Mesothelial cell of epicardium (in vitro differentiated cells): ENCODE data around the gene ZC3H15. TPM values are rescaled to one million over a fixed set of nuclear protein-coding genes. Genes with fewer than 3 reads are reported as not detected.

ENCODE experiments used
- DNase-seq, 2 experiments: peaks; one replicate each; pipeline ENCODE4 v3.0.0; 2021; ENCODE audit warnings: low spot score in 2 of 2; ENCODE audit not compliant: unreplicated experiment in 2 of 2
- H3K27ac Mint-ChIP-seq: 2 replicates; pipeline ENCODE4 v1.8.0; 2021; ENCODE audit warnings: mixed read lengths
- H3K27me3 Mint-ChIP-seq: 2 replicates; pipeline ENCODE4 v1.8.0; 2021; ENCODE audit warnings: low read depth, mixed read lengths
- H3K36me3 Mint-ChIP-seq: 2 replicates; pipeline ENCODE4 v1.8.0; 2021; ENCODE audit warnings: mixed read lengths
- H3K4me1 Mint-ChIP-seq: 2 replicates; pipeline ENCODE4 v1.8.0; 2021; ENCODE audit warnings: mixed read lengths
- H3K4me3 Mint-ChIP-seq: 2 replicates; pipeline ENCODE4 v1.8.0; 2021; ENCODE audit warnings: mild to moderate bottlenecking, moderate library complexity, mixed read lengths
- H3K9me3 Mint-ChIP-seq: 2 replicates; pipeline ENCODE4 v1.8.0; 2021; ENCODE audit warnings: mixed read lengths
- total RNA-seq: library from RNA; stranded (reverse); gene quantifications from 3 replicates; pipeline ENCODE4 v1.2.1, GENCODE V29; 2021
- TF ChIP-seq, protein P1 (sequence below): fragments of 200-600 bp; sonication (generic); IDR thresholded peaks from one replicate; pipeline ENCODE4 v1.5.0; 2021; ENCODE audit warnings: antibody characterized with exemption; ENCODE audit not compliant: unreplicated experiment

ZC3H15 gene
- total RNA-seq, 1 donor from 2014 or later: 61.3 TPM

DNA sequence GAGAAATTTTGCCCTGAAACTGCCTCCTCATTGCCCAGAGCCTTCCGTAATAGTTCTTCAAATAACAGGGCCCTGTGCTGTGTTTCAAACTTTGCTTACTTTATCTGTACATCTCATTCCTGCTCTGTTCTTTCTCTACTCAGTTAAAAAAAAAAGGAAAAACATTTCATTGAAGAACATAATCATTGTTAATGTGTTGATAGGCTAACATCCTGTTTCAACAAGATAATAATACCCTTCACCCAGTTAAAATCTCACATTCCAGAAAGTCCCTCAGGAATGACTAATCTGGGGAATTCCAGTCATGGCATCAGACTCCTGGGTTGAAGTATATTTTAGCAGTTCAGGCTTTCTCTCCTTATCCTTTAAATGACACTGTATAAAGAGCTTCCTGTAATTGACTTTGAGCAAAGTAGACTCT lies 58.2 kb downstream of the ZC3H15 start:
- TF ChIP-seq, protein P1, sequence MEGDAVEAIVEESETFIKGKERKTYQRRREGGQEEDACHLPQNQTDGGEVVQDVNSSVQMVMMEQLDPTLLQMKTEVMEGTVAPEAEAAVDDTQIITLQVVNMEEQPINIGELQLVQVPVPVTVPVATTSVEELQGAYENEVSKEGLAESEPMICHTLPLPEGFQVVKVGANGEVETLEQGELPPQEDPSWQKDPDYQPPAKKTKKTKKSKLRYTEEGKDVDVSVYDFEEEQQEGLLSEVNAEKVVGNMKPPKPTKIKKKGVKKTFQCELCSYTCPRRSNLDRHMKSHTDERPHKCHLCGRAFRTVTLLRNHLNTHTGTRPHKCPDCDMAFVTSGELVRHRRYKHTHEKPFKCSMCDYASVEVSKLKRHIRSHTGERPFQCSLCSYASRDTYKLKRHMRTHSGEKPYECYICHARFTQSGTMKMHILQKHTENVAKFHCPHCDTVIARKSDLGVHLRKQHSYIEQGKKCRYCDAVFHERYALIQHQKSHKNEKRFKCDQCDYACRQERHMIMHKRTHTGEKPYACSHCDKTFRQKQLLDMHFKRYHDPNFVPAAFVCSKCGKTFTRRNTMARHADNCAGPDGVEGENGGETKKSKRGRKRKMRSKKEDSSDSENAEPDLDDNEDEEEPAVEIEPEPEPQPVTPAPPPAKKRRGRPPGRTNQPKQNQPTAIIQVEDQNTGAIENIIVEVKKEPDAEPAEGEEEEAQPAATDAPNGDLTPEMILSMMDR: no peak

DNA sequence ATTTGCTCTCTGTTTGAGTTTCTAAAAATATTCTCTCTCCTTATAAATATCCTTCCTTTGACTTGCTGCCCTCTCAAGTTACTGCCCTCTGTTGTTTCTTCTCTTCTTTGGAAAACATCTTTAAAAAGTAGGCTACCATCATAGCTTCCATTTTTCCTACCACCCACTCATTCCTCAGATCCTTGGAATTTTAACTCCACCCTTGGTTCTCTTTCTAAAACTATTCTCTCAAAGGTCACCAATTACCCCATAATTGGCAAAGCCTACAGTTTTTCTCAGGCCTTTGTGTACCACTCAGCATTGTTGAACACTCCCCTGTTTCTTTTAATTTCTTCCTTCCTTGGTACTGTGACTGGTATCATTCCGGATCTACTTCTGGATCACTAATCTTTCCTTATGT lies 60.8 kb downstream of the ZC3H15 start:
- Mint-ChIP-seq H3K4me1 (peaks cover 10% of the 10 kb centered on the region), H3K9me3 (no peaks in the 10 kb centered on the region), H3K27me3 (no peaks in the 10 kb centered on the region), H3K36me3 (no peaks in the 10 kb centered on the region), H3K27ac (no peak overlapping the region), H3K4me3 (no peak overlapping the region)
- no peak for DNase-seq
- TF ChIP-seq, protein P1: no peak

More for the DNA sequence above, 58.2 kb downstream of the ZC3H15 start:
- H3K27ac Mint-ChIP-seq: peak overlapping the region; percentile 90
- no peaks in the 10 kb centered on the region for H3K36me3 Mint-ChIP-seq
- H3K4me3 Mint-ChIP-seq: no peak overlapping the region
- no peaks in the 10 kb centered on the region for H3K27me3 Mint-ChIP-seq
- DNase-seq: no peak
- peaks cover 17% of the 10 kb centered on the region for H3K4me1 Mint-ChIP-seq
- no peaks in the 10 kb centered on the region for H3K9me3 Mint-ChIP-seq

DNA sequence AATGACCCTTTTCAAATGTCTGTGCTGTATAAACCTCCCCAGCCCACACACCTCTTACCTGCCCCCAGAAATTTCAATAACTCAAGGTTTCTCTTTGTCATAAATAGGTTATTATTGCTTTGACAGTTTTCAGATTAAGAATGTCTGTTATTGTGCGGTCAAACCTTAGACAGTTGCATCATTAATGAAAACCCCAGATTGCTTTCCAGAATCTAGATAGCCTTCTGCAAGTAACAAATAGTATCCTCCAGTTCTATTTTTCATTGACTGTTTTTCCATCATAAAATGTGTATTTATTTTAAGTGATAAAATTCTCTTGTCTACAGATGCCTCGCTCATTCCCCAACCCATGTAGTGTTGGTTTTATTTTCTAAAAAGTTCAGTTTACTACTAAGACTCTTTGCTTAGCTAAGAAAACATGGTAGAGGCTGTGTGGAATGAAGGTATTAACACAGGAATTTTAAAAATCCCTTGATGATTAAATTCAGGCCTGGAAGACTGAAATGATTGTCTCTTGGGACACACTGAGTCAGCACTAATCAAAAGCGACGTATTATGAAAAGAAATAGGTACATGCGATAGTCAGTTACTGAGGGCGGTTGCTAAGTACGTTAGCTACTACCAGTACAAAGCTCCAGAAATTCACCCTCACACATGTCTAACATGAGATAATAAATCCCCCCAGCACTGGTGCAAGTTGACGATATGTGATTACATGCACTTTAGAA lies 65.4 kb downstream of the ZC3H15 start:
- DNase-seq: no peak

DNA sequence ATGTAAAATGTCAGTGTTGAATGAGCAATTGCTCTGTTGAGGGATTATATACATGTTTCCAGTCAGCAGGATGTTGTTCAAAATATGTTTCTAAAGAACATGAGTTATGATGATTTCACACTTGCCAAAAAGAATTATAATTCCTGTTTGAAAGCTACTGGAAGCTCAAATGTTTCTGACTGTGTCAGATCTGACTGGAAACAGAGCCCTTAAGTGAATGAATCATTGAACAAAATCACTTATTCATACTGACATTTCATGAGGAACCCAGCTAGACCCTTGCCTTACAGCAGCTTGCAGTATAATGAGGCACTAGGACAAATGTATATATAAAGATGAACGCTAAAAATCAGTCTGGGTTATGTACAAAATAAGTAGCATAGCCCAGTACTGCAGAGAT lies 68.4 kb downstream of the ZC3H15 start:
- no peaks in the 10 kb centered on the region for H3K36me3 Mint-ChIP-seq
- TF ChIP-seq, protein P1: no peak
- H3K4me1 Mint-ChIP-seq: peaks cover 17% of the 10 kb centered on the region
- H3K9me3 Mint-ChIP-seq: no peaks in the 10 kb centered on the region
- H3K27me3 Mint-ChIP-seq: no peaks in the 10 kb centered on the region
- no peak overlapping the region for H3K4me3 Mint-ChIP-seq
- no peak for DNase-seq
- no peak overlapping the region for H3K27ac Mint-ChIP-seq

More for the DNA sequence above, 65.4 kb downstream of the ZC3H15 start:
- TF ChIP-seq, protein P1: no peak
- no peak overlapping the region for H3K4me3 Mint-ChIP-seq
- no peaks in the 10 kb centered on the region for H3K36me3 Mint-ChIP-seq
- H3K27me3 Mint-ChIP-seq: no peaks in the 10 kb centered on the region
- H3K27ac Mint-ChIP-seq: peak overlapping the region; percentile 9
- peaks cover 13% of the 10 kb centered on the region for H3K4me1 Mint-ChIP-seq
- no peaks in the 10 kb centered on the region for H3K9me3 Mint-ChIP-seq

DNA sequence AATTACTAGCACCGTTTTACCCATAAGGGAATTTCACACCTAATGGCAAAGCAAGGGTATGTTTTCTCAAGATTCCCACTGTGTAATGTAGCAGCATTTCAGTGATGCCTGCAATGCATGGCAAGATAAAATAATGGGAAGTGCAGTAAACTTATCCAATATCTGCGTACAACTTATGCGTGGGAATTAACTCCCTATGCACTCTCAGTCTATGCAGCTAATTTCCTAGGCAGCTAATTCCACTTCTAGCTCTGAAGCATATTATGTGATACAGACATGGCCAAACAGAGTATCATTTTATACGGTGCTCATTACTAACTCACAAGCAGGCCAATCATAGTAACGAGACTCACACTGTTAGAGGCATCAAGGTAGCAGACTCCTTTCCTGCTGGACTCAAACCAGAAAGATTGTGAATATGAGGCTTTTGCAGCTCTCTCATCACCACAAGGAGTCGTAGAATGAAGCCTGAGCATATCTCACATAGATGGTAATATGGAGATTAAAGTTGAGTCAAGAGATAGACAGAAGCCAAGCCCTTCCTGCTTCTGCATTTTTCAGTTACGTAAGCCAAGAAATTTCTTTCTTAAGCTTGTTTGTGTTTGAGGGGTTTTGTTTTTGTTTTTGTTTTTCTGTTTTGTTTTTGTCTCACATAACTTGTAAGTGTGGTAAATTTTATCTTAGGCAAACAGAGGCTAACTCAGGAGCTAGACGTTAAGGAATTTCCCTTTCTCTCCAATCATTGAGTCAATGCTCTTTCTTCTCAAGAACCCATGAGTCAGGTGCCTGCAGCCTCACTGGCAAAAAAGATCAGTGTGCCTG lies 69.0 kb downstream of the ZC3H15 start:
- H3K27me3 Mint-ChIP-seq: no peaks in the 10 kb centered on the region
- H3K4me1 Mint-ChIP-seq: peaks cover 17% of the 10 kb centered on the region
- H3K9me3 Mint-ChIP-seq: no peaks in the 10 kb centered on the region
- H3K4me3 Mint-ChIP-seq: no peak overlapping the region
- no peaks in the 10 kb centered on the region for H3K36me3 Mint-ChIP-seq
- H3K27ac Mint-ChIP-seq: no peak overlapping the region
- no peak for DNase-seq
- TF ChIP-seq, protein P1: no peak
